ENCODE results near the gene DEPP1.

Gene DEPP1

DNA sequence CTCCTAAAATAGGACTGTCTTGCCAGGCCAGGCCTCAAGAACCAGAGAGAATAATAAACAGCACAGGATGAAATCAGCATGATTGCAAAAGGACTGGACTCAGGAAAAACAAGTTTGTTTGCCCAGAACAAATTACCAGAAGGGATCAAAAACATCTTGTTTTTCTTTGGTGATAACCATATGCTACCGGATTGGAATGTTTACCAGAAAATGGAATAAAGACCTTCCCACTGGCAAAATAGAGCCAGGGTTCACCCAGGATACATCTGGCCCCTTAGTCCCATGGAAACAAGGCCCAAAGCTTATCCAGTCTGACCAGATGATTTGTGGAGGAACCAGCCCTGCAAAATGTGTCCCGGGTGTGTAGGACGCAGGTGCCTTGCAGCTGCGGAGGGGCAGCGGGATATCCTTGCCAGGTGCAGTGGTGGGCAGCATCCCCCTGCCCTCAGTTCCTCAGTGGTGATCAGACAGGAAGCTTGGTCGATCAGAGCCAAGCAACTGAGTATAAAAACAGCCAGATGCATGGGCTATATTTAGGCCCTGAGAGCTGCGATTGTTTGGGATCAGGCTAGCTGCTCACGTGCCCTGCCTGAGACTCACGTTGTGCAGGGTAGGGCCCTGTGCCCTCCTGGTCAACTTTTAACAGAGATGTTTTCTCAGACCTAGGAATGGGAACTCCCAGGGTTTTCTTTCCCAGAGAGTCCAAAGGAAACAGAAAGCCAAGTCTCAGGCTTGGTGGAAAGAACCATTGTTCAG lies 17.5 kb upstream of the DEPP1 start:
- no peaks in the 10 kb centered on the region; a peak in 3 of 22 replicates for H3K9me3 ChIP-seq (replicated peaks in 1 of 11)
- H3K9ac ChIP-seq = peak overlapping the region in 10 of 11 experiments; percentile 34 to 76 (median 64); a peak in 18 of 22 replicates
- no peaks in the 10 kb centered on the region for H3K27me3 ChIP-seq
- no peak overlapping the region; a peak in 1 of 20 replicates for H3K4me3 ChIP-seq
- TF ChIP-seq Cebpa-rat (IDR thresholded peaks at IDR 0.05) = no peak
- peak overlapping the region; percentile 25 to 98 (median 85); a peak in 20 of 22 replicates for H3K27ac ChIP-seq
- H3K36me3 ChIP-seq = peaks cover 0 to 44% (median 26%) of the 10 kb centered on the region in 11 experiments; a peak in 12 of 22 replicates
- H4K20me1 ChIP-seq = peaks cover 0 to 53% (median 0%) of the 10 kb centered on the region in 11 experiments; a peak in 8 of 22 replicates
- peak overlapping the region; percentile 60 to 95 (median 86) for H3K4me2 ChIP-seq
- H3K4me1 ChIP-seq = peaks cover 91 to 95% (median 93%) of the 10 kb centered on the region in 10 experiments

DNA sequence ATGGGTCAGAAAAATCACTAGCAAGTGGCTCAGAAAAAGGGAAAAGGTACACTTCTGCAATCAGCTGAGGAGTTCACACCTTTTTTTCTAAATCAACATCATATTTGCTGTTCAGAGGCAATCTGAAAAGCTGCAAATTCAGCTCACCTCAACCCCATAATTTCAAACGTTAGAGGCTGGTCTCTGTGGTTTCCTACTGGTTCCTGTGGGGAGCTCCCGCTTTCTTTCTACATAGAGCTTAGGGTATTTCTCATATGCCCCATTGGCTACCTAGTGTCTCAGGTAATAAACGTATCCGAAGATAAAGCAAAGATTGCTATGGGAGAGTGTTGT lies 16.9 kb upstream of the DEPP1 start:
- Histone ChIP-seq H3K36me3 (peaks cover 0 to 49% (median 32%) of the 10 kb centered on the region in 11 experiments; a peak in 12 of 22 replicates), H4K20me1 (peaks cover 0 to 58% (median 0%) of the 10 kb centered on the region in 11 experiments; a peak in 8 of 22 replicates), H3K4me2 (peak overlapping the region; percentile 60 to 95 (median 86); a peak in 21 of 22 replicates), H3K27ac (peak overlapping the region; percentile 25 to 98 (median 85); a peak in 20 of 22 replicates), H3K9ac (peak overlapping the region in 7 of 11 experiments; percentile 7 to 76 (median 66); a peak in 13 of 22 replicates), H3K4me1 (peaks cover 95 to 100% (median 99%) of the 10 kb centered on the region in 10 experiments), H3K4me3 (peak overlapping the region in 1 of 10 experiments; percentile 7; a peak in 1 of 20 replicates), H3K27me3 (no peaks in the 10 kb centered on the region), H3K9me3 (replicated peaks in 1 of 11) (no peaks in the 10 kb centered on the region; a peak in 3 of 22 replicates)
- no peak for TF ChIP-seq Cebpa-rat (IDR thresholded peaks at IDR 0.05)

DNA sequence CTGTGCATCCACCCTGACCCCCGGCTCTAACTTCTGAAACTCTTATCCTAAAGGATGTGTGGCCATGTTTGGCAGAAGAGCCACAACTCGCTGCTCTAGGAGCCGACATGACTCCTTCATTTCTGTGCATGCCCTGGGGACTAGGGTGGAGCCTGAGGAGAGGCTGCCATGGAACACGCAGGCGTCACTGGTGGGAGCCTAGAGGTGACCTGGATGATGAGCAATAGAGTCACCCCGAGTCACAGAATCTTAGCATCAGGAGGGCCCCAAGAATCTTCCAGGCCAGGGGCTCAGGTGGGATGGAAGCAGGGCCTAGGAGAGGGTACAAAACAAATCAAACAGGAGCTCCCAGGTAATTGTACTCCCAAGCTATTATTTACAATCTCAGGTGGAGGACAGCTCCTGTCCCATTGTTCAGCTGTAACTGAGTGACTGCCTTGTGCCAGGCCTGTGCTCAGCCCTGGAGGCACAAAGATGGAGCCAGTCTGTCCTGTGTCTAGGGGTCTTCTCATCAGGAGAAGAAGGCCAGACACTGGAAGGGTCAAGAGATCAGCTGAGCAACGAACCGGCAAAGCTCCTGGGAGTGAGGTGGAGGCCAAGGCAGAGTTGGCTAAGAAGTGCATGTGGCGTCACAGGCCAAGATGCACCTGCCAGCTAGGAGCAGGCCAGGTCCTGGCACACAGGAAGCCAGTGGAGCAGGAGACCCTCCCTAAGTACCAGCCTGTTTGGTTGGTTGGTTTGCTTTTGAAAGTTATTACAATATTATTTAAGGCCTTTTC lies 16.3 kb upstream of the DEPP1 start:
- H3K27ac ChIP-seq = peak overlapping the region in 8 of 11 experiments; percentile 43 to 98 (median 96); a peak in 16 of 22 replicates
- peak overlapping the region in 7 of 11 experiments; percentile 2 to 76 (median 50); a peak in 7 of 22 replicates for H3K9ac ChIP-seq
- H3K4me2 ChIP-seq = peak overlapping the region; percentile 60 to 95 (median 86); a peak in 21 of 22 replicates

DNA sequence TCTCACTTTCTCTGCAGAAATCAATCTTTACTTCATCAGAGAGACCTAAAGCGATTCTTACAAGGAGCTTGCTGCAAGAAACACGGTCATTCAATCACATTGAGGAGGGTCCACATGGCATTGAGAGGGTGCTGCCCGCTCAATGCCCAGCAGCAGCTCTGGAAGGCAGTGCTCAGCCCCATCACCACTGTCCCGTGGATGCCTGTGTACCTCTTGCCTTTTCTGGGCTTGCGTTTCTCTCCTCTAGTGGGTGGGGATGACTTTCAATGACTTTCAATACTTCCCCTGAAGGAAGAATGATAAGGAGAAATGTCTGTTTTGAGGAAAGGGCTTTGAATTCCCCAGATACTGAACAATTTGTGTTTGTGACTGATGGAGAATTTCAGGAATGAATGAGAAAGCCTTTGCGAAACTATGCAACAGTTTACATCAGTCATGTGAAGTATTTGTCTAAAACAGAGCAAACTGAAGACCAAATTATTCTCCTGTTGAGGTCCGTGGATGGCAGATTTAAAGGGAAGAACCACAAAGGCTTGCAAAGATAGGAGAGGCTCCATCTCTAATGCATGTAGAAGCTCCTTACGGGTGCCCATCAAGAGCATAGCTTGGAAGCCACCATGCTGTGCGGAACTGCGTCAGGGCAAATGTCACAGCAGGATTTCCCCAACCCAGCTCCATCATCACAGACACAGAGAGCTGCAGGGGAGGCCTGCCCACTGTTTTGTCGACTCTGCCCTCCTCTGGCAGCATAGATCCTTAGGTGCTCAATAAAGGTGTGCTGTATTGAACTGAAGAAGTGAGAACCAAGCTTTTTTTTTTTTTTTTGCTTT lies 15.5 kb upstream of the DEPP1 start:
- no peak overlapping the region for H3K4me3 ChIP-seq
- H3K9me3 ChIP-seq (replicated peaks in 1 of 11) = no peaks in the 10 kb centered on the region; a peak in 3 of 22 replicates
- peak overlapping the region; percentile 60 to 95 (median 86) for H3K4me2 ChIP-seq
- peak overlapping the region in 2 of 11 experiments; percentile 7 to 30; a peak in 2 of 22 replicates for H3K9ac ChIP-seq
- H3K36me3 ChIP-seq = peaks cover 0 to 63% (median 32%) of the 10 kb centered on the region in 11 experiments; a peak in 12 of 22 replicates
- H3K4me1 ChIP-seq = peaks cover 95 to 100% (median 100%) of the 10 kb centered on the region in 10 experiments
- peaks cover 0 to 72% (median 0%) of the 10 kb centered on the region in 11 experiments; a peak in 9 of 22 replicates for H4K20me1 ChIP-seq
- H3K27ac ChIP-seq = peak overlapping the region in 3 of 11 experiments; percentile 8 to 97 (median 16); a peak in 2 of 22 replicates
- no peak for TF ChIP-seq Cebpa-rat (IDR thresholded peaks at IDR 0.05)
- H3K27me3 ChIP-seq = no peaks in the 10 kb centered on the region

More for the DNA sequence above, 16.3 kb upstream of the DEPP1 start:
- H4K20me1 ChIP-seq = peaks cover 0 to 64% (median 0%) of the 10 kb centered on the region in 11 experiments; a peak in 8 of 22 replicates
- TF ChIP-seq Cebpa-rat (IDR thresholded peaks at IDR 0.05) = no peak
- H3K36me3 ChIP-seq = peaks cover 0 to 55% (median 32%) of the 10 kb centered on the region in 11 experiments; a peak in 12 of 22 replicates
- peak overlapping the region in 1 of 10 experiments; percentile 7; a peak in 1 of 20 replicates for H3K4me3 ChIP-seq
- H3K9me3 ChIP-seq (replicated peaks in 1 of 11) = no peaks in the 10 kb centered on the region; a peak in 3 of 22 replicates
- H3K27me3 ChIP-seq = no peaks in the 10 kb centered on the region
- H3K4me1 ChIP-seq = peaks cover 95 to 100% (median 100%) of the 10 kb centered on the region in 10 experiments

DNA sequence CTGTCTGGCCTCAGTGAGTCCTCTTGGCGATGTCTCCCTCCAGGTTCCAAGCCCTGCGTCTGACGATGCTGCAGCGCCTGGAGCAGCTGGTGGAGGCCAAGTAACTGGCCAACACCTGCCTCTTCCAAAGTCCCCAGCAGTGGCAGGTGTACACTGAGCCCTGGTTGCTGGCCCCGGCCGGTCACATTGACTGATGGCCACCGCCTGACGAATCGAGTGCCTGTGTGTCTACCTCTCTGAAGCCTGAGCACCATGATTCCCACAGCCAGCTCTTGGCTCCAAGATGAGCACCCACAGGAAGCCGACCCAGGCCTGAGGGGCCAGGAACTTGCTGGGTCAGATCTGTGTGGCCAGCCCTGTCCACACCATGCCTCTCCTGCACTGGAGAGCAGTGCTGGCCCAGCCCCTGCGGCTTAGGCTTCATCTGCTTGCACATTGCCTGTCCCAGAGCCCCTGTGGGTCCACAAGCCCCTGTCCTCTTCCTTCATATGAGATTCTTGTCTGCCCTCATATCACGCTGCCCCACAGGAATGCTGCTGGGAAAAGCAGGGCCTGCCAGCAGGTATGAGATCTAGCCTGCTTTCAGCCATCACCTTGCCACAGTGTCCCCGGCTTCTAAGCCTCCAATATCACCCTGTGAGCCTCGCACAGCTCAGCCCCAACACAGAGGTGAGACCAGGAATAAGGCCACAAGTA lies 14.8 kb upstream of the DEPP1 start:
- H3K27me3 ChIP-seq = no peaks in the 10 kb centered on the region

DNA sequence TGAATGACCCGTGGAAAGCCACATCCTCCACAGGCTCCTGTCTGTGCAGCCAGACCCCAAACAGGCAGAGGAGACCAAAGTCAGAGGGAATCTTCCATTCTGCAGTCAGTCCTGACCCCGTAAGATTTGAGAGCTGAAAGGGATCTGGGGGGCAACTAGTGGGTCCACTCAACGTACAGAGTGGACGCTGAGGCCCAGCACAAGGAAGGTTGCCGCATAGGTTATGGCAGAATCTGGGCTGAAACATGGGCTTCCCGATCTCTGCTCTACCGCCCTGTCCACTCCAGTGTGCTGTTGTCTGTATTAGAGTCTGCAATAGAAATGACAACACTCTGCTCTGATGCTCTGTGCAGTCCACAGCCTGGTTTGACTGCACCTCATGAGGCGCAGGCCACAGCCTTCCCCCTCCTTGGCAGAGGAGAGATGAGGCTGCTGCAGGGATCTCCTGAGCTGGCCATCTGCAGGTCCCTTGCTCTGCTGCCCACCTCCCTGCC lies 14.2 kb upstream of the DEPP1 start:
- H3K4me3 ChIP-seq = no peak overlapping the region
- peak overlapping the region in 10 of 11 experiments; percentile 14 to 95 (median 86); a peak in 20 of 22 replicates for H3K4me2 ChIP-seq
- H3K36me3 ChIP-seq = peaks cover 0 to 77% (median 43%) of the 10 kb centered on the region in 11 experiments; a peak in 12 of 22 replicates
- peak overlapping the region in 2 of 11 experiments; percentile 11 to 97; a peak in 3 of 22 replicates for H3K27ac ChIP-seq
- H4K20me1 ChIP-seq = peaks cover 0 to 86% (median 0%) of the 10 kb centered on the region in 11 experiments; a peak in 9 of 22 replicates
- no peak for TF ChIP-seq Cebpa-rat (IDR thresholded peaks at IDR 0.05)
- H3K27me3 ChIP-seq = no peaks in the 10 kb centered on the region
- H3K9me3 ChIP-seq (replicated peaks in 1 of 11) = no peaks in the 10 kb centered on the region
- peaks cover 86 to 93% (median 90%) of the 10 kb centered on the region in 10 experiments for H3K4me1 ChIP-seq
- peak overlapping the region in 5 of 11 experiments; percentile 9 to 40 (median 26); a peak in 7 of 22 replicates for H3K9ac ChIP-seq

More for the DNA sequence above, 14.8 kb upstream of the DEPP1 start:
- TF ChIP-seq Cebpa-rat (IDR thresholded peaks at IDR 0.05) = no peak
- peaks cover 90 to 99% (median 96%) of the 10 kb centered on the region in 10 experiments for H3K4me1 ChIP-seq
- peaks cover 0 to 80% (median 0%) of the 10 kb centered on the region in 11 experiments; a peak in 9 of 22 replicates for H4K20me1 ChIP-seq
- peak overlapping the region in 3 of 11 experiments; percentile 8 to 97 (median 16); a peak in 4 of 22 replicates for H3K27ac ChIP-seq
- H3K4me3 ChIP-seq = no peak overlapping the region
- peak overlapping the region in 10 of 11 experiments; percentile 14 to 95 (median 86); a peak in 20 of 22 replicates for H3K4me2 ChIP-seq
- peaks cover 0 to 71% (median 39%) of the 10 kb centered on the region in 11 experiments; a peak in 12 of 22 replicates for H3K36me3 ChIP-seq
- H3K9me3 ChIP-seq (replicated peaks in 1 of 11) = no peaks in the 10 kb centered on the region; a peak in 3 of 22 replicates
- H3K9ac ChIP-seq = peak overlapping the region in 4 of 11 experiments; percentile 7 to 40 (median 28); a peak in 5 of 22 replicates
